Measurements from ENCODE around the gene LRIG2. TPM values are rescaled to one million over a fixed set of nuclear protein-coding genes. Genes with fewer than 3 reads are reported as not detected.

The LRIG2 gene
- total RNA-seq, 1 experiment from 2014 or later, result 14.8 TPM

GRCh38 chr1:113096493-113096892 lies 23.5 kb downstream of the LRIG2 start:
- H3K27me3 ChIP-seq (replicated peaks; ENCODE audit: insufficient read depth, low read depth, low read length, poor library complexity), result no peaks in the 10 kb centered on the region
- no TSS peak for BruUV-seq (replicated peaks)
- CTCF ChIA-PET, result no interaction called here

GRCh38 chr1:113101588-113101987 lies 28.6 kb downstream of the LRIG2 start:
- BruUV-seq (replicated peaks), result no TSS peak
- no peak overlapping the region for H3K4me3 ChIP-seq (ENCODE audit: low read depth, low read length, poor library complexity, severe bottlenecking)

More at GRCh38 chr1:113096493-113096892, 23.5 kb downstream of the LRIG2 start:
- intact Hi-C loops (cut with micrococcal nuclease; ENCODE audit: unreplicated experiment), result no loop called here
- POLR2A ChIA-PET (ENCODE audit: low non-redundant PET), result no interaction called here
- no peaks in the 10 kb centered on the region for H3K9me3 ChIP-seq (ENCODE audit: low read depth, low read length, poor library complexity, severe bottlenecking)
- H3K4me3 ChIP-seq (ENCODE audit: low read depth, low read length, poor library complexity, severe bottlenecking), result no peak overlapping the region
- no peak for TF ChIP-seq EZH2 (IDR thresholded peaks at IDR 0.05; ENCODE audit: borderline replicate concordance, low read depth, low read length, poor library complexity, severe bottlenecking)
- TF ChIP-seq CTCF (conservative IDR thresholded peaks at IDR 0.05; ENCODE audit: low read depth, low read length), result no peak
- no peak for DNase-seq (ENCODE audit: low spot score)
- H3K4me1 ChIP-seq (ENCODE audit: insufficient read depth, low read length, poor library complexity, severe bottlenecking), result no peaks in the 10 kb centered on the region
- H3K36me3 ChIP-seq (ENCODE audit: insufficient read depth, low read length, poor library complexity, severe bottlenecking), result peaks cover 61% of the 10 kb centered on the region
- H3K27ac ChIP-seq (ENCODE audit: low read depth, low read length, poor library complexity, severe bottlenecking), result no peak overlapping the region

GRCh38 chr1:113103048-113103447 lies 30.1 kb downstream of the LRIG2 start:
- Histone ChIP-seq H3K4me1 (ENCODE audit: insufficient read depth, low read length, poor library complexity, severe bottlenecking) (no peaks in the 10 kb centered on the region), H3K27me3 (replicated peaks; ENCODE audit: insufficient read depth, low read depth, low read length, poor library complexity) (no peaks in the 10 kb centered on the region), H3K27ac (ENCODE audit: low read depth, low read length, poor library complexity, severe bottlenecking) (no peak overlapping the region), H3K36me3 (ENCODE audit: insufficient read depth, low read length, poor library complexity, severe bottlenecking) (peaks cover 83% of the 10 kb centered on the region), H3K9me3 (ENCODE audit: low read depth, low read length, poor library complexity, severe bottlenecking) (no peaks in the 10 kb centered on the region), H3K4me3 (ENCODE audit: low read depth, low read length, poor library complexity, severe bottlenecking) (no peak overlapping the region)
- no peak for DNase-seq (ENCODE audit: low spot score)
- BruUV-seq (replicated peaks), result no TSS peak
- TF ChIP-seq CTCF (conservative IDR thresholded peaks at IDR 0.05; ENCODE audit: low read depth, low read length) (no peak), EZH2 (IDR thresholded peaks at IDR 0.05; ENCODE audit: borderline replicate concordance, low read depth, low read length, poor library complexity, severe bottlenecking) (no peak)
- ChIA-PET POLR2A (ENCODE audit: low non-redundant PET) (no interaction called here), CTCF (no interaction called here)
- intact Hi-C loops (cut with micrococcal nuclease; ENCODE audit: unreplicated experiment), result no loop called here

More at GRCh38 chr1:113101588-113101987, 28.6 kb downstream of the LRIG2 start:
- peaks cover 76% of the 10 kb centered on the region for H3K36me3 ChIP-seq (ENCODE audit: insufficient read depth, low read length, poor library complexity, severe bottlenecking)
- intact Hi-C loops (cut with micrococcal nuclease; ENCODE audit: unreplicated experiment), result no loop called here
- H3K9me3 ChIP-seq (ENCODE audit: low read depth, low read length, poor library complexity, severe bottlenecking), result no peaks in the 10 kb centered on the region
- no peaks in the 10 kb centered on the region for H3K4me1 ChIP-seq (ENCODE audit: insufficient read depth, low read length, poor library complexity, severe bottlenecking)
- no peak for DNase-seq (ENCODE audit: low spot score)
- ChIA-PET POLR2A (ENCODE audit: low non-redundant PET) (no interaction called here), CTCF (no interaction called here)
- H3K27ac ChIP-seq (ENCODE audit: low read depth, low read length, poor library complexity, severe bottlenecking), result no peak overlapping the region
- TF ChIP-seq CTCF (conservative IDR thresholded peaks at IDR 0.05; ENCODE audit: low read depth, low read length), result no peak
- TF ChIP-seq EZH2 (IDR thresholded peaks at IDR 0.05; ENCODE audit: borderline replicate concordance, low read depth, low read length, poor library complexity, severe bottlenecking), result no peak
- no peaks in the 10 kb centered on the region for H3K27me3 ChIP-seq (replicated peaks; ENCODE audit: insufficient read depth, low read depth, low read length, poor library complexity)

Data from A673 (cell line).